K562 (cell line): ENCODE data around the gene HOXA2. TPM values are rescaled to one million over a fixed set of nuclear protein-coding genes. Genes with fewer than 3 reads are reported as not detected.

Source experiments
- L3MBTL2 ChIP-seq: fragments of 450-650 bp; IDR thresholded peaks from 2 replicates; pipeline ENCODE4 v1.6.1; 2016; ENCODE audit warnings: mild to moderate bottlenecking, moderate library complexity
- NFIX ChIP-seq: fragments of 250-450 bp; sonication (Bioruptor Pico); IDR thresholded peaks from 2 replicates; pipeline ENCODE4 v1.4.0; 2020; ENCODE audit warnings: low read depth, mild to moderate bottlenecking, moderate library complexity
- SAP30 ChIP-seq: fragments of 200-600 bp; sonication (generic); IDR thresholded peaks from 2 replicates; pipeline ENCODE4 v1.6.1; 2012; ENCODE audit warnings: borderline replicate concordance, low read depth, mild to moderate bottlenecking, moderate library complexity, low read length, control low read depth, inconsistent platforms; ENCODE audit not compliant: insufficient read depth, poor library complexity, severe bottlenecking
- ZNF436 ChIP-seq: fragments of 250-450, 450-650 bp; sonication (Bioruptor Pico); formaldehyde crosslinking; IDR thresholded peaks from 2 replicates; pipeline ENCODE4 v1.7.0; 2020; ENCODE audit warnings: mild to moderate bottlenecking
- ZNF518B ChIP-seq: fragments of 250-450 bp; sonication (Bioruptor Pico); IDR thresholded peaks from 2 replicates; pipeline ENCODE4 v1.5.0; 2021; ENCODE audit warnings: mild to moderate bottlenecking, moderate library complexity
- polyA plus RNA-seq, 8 experiments: library from polyadenylated mRNA; depleted of rRNA in 4 of 8; stranded (reverse) in 5 of 8; unstranded in 3 of 8; fragments of >200 nt; fragmentation: Nextera tagmentation in 2 of 8; fragmentation: Illumina TruSeq in 1 of 8; extraction: Ambion mirVana in 2 of 8; extraction: Trizol in 1 of 8; gene quantifications; 2 replicates each; pipeline versions ENCODE4 v1.2.1 to v1.2.3, GENCODE V29; 2011 to 2014; ENCODE audit warnings: inconsistent platforms in 1 of 8, missing spikeins in 1 of 8
- total RNA-seq, 7 experiments: library from RNA; depleted of rRNA in 6 of 7; stranded (reverse); fragments of >200 nt in 6 of 7; fragmentation: Illumina TruSeq in 2 of 7; extraction: Trizol in 2 of 7; gene quantifications; 2 replicates each; pipeline versions ENCODE4 v1.2.1 to v1.2.3, GENCODE V29; 2011 to 2021; ENCODE audit warnings: low replicate concordance in 1 of 7

The HOXA2 gene
- total and polyA plus RNA-seq, 9 of the 15 experiments (the other 6 are each of a cell fraction or from before 2014, with no cell fraction given): 0.04 TPM; not detected in 8

GRCh38 chr7:27080844-27081436 is 21.5 kb downstream of the HOXA2 start (continued):
- no peak for TF ChIP-seq ZNF518B
- TF ChIP-seq SAP30: no peak
- TF ChIP-seq ZNF436 (CRISPR knock-in tag): no peak
- no peak for TF ChIP-seq L3MBTL2
- no peak for TF ChIP-seq NFIX (CRISPR knock-in tag)
